ENCODE measurements around the gene MYMK. TPM values are rescaled to one million over a fixed set of nuclear protein-coding genes. Genes with fewer than 3 reads are reported as not detected.

Gene MYMK
- total and polyA plus RNA-seq, 2 of the 8 experiments (the other 6 are each of a cell fraction or from before 2014, with no cell fraction given): not detected

DNA sequence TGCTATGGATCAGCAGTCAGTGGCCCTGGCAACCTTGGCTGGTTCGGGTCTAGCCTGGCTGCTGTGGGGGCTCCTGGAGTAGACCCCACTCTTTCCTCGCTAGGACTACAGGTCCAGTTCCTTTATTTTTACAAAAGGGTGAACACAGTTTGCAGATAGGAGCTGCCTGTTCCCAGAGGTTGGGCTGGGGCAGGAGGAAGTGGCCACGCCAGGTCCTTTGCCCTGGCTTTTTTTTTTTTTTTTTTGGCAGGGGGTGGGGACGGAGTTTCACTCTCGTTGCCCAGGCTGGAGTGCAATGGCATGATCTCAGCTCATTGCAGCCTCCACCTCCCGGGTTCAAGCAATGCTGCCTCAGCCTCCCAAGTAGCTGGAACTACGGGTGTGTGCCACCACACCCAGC is 53.8 kb downstream of the MYMK start:
- Histone ChIP-seq H3K23me2 (ENCODE audit: low read depth, low read length) (no peaks in the 10 kb centered on the region), H2AFZ (ENCODE audit: low read length) (no peak overlapping the region), H3K27ac (ENCODE audit: low read depth, low read length) (no peak overlapping the region), H3K18ac (ENCODE audit: extremely low read depth, low read length) (peak overlapping the region; percentile 32; the same call in 1 of the 2 replicates), H4K91ac (replicated peaks; ENCODE audit: insufficient read length, low read length) (no peak overlapping the region), H3K79me1 (ENCODE audit: low read depth, low read length) (no peaks in the 10 kb centered on the region; the same call in none of the 2 replicates), H3K4ac (replicated peaks; ENCODE audit: insufficient read length, low read depth, low read length) (no peak overlapping the region), H2BK20ac (ENCODE audit: low read length) (no peak overlapping the region), H2BK12ac (ENCODE audit: low read depth, low read length) (no peak overlapping the region), H4K20me1 (replicated peaks in 1 of 2; ENCODE audit: control insufficient read depth in 1 of 2, insufficient read depth in 2 of 2, low read length in 2 of 2) (peaks cover 4 to 26% of the 10 kb centered on the region in 2 experiments), H3K9ac (replicated peaks in 1 of 4; ENCODE audit: extremely low read depth in 1 of 4, low read depth in 3 of 4, low read length in 3 of 4) (no peak overlapping the region), H3K27me3 (replicated peaks in 1 of 4; ENCODE audit: control insufficient read depth in 3 of 4, extremely low read depth in 1 of 4, insufficient read depth in 3 of 4, low read length in 3 of 4) (no peaks in the 10 kb centered on the region), H4K8ac (ENCODE audit: extremely low read depth, insufficient read depth, low read length) (no peak overlapping the region), H3K36me3 (ENCODE audit: control insufficient read depth in 2 of 4, insufficient read depth in 4 of 4, low read length in 3 of 4) (peaks cover 0 to 23% (median 6%) of the 10 kb centered on the region in 4 experiments; a peak in 5 of 8 replicates), H2AK5ac (ENCODE audit: low read depth, low read length) (no peak overlapping the region), H2BK120ac (replicated peaks; ENCODE audit: low read depth, low read length) (no peak overlapping the region), H3K23ac (ENCODE audit: insufficient read length) (no peak overlapping the region), H4K5ac (ENCODE audit: insufficient read length, low read depth, low read length) (no peak overlapping the region), H3K9me3 (ENCODE audit: insufficient read depth in 2 of 2, low read depth in 1 of 2, low read length in 1 of 2) (no peaks in the 10 kb centered on the region), H3K79me2 (ENCODE audit: control insufficient read depth in 1 of 2, insufficient read depth in 2 of 2, low read length in 2 of 2) (no peaks in the 10 kb centered on the region), H3K56ac (replicated peaks; ENCODE audit: insufficient read length, low read depth, low read length) (no peak overlapping the region), H3K4me1 (replicated peaks in 1 of 4; ENCODE audit: control insufficient read depth in 3 of 4, insufficient read depth in 4 of 4, low read length in 3 of 4) (no peaks in the 10 kb centered on the region; a peak in 2 of 7 replicates), H2BK15ac (ENCODE audit: low read length) (no peak overlapping the region), H3K4me2 (ENCODE audit: insufficient read depth in 1 of 2, low read depth in 2 of 2, low read length in 2 of 2) (no peak overlapping the region), H2BK5ac (ENCODE audit: low read depth, low read length) (no peak overlapping the region), H3K4me3 (ENCODE audit: extremely low read depth in 1 of 4, insufficient read depth in 2 of 4, low read depth in 3 of 4, low read length in 4 of 4) (no peak overlapping the region), H3K14ac (ENCODE audit: insufficient read length) (no peak overlapping the region)
- ChIA-PET CTCF (ENCODE audit: partially characterized antibody) (interaction anchor here (0.9 to 1.5 kb wide), 6 partner anchors 8 to 255 kb away, joined by 3 to 5 read pairs (median 3); partner anchors contain the start of gene SLC2A6), POLR2A (ENCODE audit: partially characterized antibody) (interaction anchor here (0.7 to 2.1 kb wide), 6 partner anchors 13 to 84 kb away, joined by 3 to 9 read pairs (median 4); no protein-coding TSS in a partner anchor)
- FAIRE-seq: no peak
- 76% methylated on average over 5 of the region's 7 CpGs; no CpG with 5 or more reads in 1 of the 2 experiments for WGBS, 2 experiments (ENCODE audit: extremely low coverage in 1 of 2, insufficient coverage in 1 of 2, insufficient read length in 1 of 2, insufficient replicate concordance in 2 of 2, low coverage in 1 of 2, low lambda C conversion rate in 2 of 2, missing lambda C conversion rate in 1 of 2)
- no peak for DNase-seq (ENCODE audit: low read depth in 1 of 2, low spot score in 2 of 2)
- TF ChIP-seq, protein P1, sequence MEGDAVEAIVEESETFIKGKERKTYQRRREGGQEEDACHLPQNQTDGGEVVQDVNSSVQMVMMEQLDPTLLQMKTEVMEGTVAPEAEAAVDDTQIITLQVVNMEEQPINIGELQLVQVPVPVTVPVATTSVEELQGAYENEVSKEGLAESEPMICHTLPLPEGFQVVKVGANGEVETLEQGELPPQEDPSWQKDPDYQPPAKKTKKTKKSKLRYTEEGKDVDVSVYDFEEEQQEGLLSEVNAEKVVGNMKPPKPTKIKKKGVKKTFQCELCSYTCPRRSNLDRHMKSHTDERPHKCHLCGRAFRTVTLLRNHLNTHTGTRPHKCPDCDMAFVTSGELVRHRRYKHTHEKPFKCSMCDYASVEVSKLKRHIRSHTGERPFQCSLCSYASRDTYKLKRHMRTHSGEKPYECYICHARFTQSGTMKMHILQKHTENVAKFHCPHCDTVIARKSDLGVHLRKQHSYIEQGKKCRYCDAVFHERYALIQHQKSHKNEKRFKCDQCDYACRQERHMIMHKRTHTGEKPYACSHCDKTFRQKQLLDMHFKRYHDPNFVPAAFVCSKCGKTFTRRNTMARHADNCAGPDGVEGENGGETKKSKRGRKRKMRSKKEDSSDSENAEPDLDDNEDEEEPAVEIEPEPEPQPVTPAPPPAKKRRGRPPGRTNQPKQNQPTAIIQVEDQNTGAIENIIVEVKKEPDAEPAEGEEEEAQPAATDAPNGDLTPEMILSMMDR (IDR thresholded peaks at IDR 0.05; ENCODE audit: control extremely low read depth in 1 of 3, insufficient read depth in 1 of 3, low read depth in 1 of 3, low read length in 3 of 3): no peak
- TF ChIP-seq RFX5 (IDR thresholded peaks at IDR 0.05; ENCODE audit: borderline replicate concordance, low read depth, low read length) (no peak), SIRT6 (IDR thresholded peaks at IDR 0.05; ENCODE audit: low read length) (no peak), CHD2 (IDR thresholded peaks at IDR 0.05; ENCODE audit: low read length) (no peak), KDM4A (IDR thresholded peaks at IDR 0.05; ENCODE audit: low read depth, low read length, severe bottlenecking) (no peak), RAD21 (IDR thresholded peaks at IDR 0.05 in 1 of 2, conservative IDR thresholded peaks at IDR 0.05 in 1 of 2; ENCODE audit: low read depth in 2 of 2, low read length in 2 of 2) (no peak), CHD1 (IDR thresholded peaks at IDR 0.05; ENCODE audit: low read depth, low read length) (no peak), JUN (IDR thresholded peaks at IDR 0.05; ENCODE audit: low read depth, low read length) (no peak), SIN3A (conservative IDR thresholded peaks at IDR 0.05 in 1 of 2, IDR thresholded peaks at IDR 0.05 in 1 of 2; ENCODE audit: low read depth in 1 of 2, low read length in 2 of 2) (no peak), CBX8 (IDR thresholded peaks at IDR 0.05; ENCODE audit: borderline replicate concordance, low read depth, low read length) (no peak), PHF8 (conservative IDR thresholded peaks at IDR 0.05; ENCODE audit: low read depth, low read length) (no peak)
